Vagina (tissue), 2 donors: ENCODE results near the gene FBXO24.

Experiments used
- POLR2A ChIP-seq, 2 donors: fragments of 450-650 bp; IDR thresholded peaks; one replicate each; pipeline ENCODE4 v1.6.1; 2017; ENCODE audit warnings: antibody characterized with exemption in 2 of 2, mild to moderate bottlenecking in 2 of 2, moderate library complexity in 2 of 2
- TF ChIP-seq, protein P1 (sequence below), 3 experiments: fragments of 450-650 bp in 2 of 3; fragments of 200-600 bp in 1 of 3; sonication (generic) in 1 of 3; IDR thresholded peaks; one replicate each; pipeline ENCODE4 v1.5.1; 2017 to 2019; ENCODE audit warnings: antibody characterized with exemption in 3 of 3, mild to moderate bottlenecking in 2 of 3, moderate library complexity in 2 of 3

DNA sequence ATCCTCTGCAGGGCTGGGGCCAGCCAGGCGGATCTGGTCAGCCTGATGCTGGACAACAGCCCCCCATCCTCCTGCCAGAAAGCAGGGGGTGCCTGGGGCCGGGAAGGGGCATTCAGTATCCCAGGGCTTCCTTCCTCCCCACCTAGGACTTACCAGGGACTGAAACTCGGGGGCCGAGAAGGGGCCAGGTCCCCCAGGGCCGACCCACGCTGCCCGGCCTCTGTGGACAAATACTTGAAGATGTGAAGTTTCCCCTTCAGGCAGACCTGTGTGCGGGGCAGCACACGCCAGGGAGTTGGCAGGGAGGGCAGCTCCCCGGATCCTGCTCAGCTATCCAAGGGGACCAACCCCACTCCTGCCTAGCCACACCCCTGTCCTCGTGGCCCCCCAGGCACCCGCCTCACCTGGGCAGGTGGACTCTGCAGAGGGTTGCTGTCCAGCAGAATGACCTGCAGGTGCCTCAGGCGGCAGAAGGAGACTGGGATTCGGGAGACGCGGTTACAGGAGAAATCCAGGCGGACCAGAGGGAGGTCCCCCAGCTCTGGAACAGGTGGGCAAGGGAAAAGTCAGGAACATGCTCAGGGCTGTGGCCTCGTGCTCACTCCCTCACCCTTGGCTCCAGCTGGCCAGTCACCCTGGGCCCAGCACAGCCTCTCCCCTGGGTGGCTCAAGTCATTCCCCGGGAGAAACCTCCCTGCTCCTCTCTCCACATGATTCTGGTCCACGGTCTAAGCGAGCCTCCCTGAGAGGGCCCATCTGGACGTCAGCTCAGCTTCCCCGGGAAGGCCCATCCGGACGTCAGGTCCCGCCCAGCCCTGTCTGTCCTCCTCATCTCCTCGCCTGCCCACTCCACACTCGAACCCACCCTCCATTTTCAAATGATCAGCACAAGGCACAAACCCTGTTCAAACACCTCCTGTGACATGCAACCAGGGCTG, 7.6 kb upstream of the FBXO24 start:
- TF ChIP-seq POLR2A (IDR thresholded peaks at IDR 0.05), result no peak
- TF ChIP-seq, protein P1, sequence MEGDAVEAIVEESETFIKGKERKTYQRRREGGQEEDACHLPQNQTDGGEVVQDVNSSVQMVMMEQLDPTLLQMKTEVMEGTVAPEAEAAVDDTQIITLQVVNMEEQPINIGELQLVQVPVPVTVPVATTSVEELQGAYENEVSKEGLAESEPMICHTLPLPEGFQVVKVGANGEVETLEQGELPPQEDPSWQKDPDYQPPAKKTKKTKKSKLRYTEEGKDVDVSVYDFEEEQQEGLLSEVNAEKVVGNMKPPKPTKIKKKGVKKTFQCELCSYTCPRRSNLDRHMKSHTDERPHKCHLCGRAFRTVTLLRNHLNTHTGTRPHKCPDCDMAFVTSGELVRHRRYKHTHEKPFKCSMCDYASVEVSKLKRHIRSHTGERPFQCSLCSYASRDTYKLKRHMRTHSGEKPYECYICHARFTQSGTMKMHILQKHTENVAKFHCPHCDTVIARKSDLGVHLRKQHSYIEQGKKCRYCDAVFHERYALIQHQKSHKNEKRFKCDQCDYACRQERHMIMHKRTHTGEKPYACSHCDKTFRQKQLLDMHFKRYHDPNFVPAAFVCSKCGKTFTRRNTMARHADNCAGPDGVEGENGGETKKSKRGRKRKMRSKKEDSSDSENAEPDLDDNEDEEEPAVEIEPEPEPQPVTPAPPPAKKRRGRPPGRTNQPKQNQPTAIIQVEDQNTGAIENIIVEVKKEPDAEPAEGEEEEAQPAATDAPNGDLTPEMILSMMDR (IDR thresholded peaks at IDR 0.05), result no peak
